ENCODE measurements around the gene FAM13A. TPM values are rescaled to one million over a fixed set of nuclear protein-coding genes. Genes with fewer than 3 reads are reported as not detected.

FAM13A gene
- total RNA-seq, 2 experiments from 2014 or later, result 9.6 to 10.2 TPM

DNA sequence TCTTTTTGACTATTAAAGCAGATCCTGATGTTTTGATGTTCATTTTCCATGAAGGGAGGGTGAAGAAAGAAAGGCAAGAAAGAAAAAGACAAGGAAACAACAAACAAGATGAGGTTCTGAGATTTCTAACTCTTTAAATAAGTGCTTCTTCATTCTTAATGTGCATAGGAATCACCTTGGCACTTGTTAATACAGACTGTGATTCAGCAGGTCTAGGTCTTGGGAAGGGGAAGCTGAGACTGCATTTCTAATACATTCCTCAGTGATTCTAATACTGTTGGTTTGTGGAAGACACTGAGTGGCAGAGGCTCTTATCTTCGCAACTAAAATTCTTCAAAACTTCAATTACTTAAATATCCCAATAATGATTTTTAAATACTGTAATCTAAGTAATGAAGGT lies 264.2 kb downstream of the FAM13A start:
- H3K4me3 ChIP-seq (ENCODE audit: low read length), result no peak overlapping the region
- H3K4me3 Mint-ChIP-seq, result no peak overlapping the region
- peaks cover 2% of the 10 kb centered on the region for H3K36me3 Mint-ChIP-seq (ENCODE audit: low read depth)
- H3K4me1 Mint-ChIP-seq (ENCODE audit: low read depth), result no peaks in the 10 kb centered on the region
- no peaks in the 10 kb centered on the region for H3K4me1 ChIP-seq (ENCODE audit: insufficient read depth, low read length)
- CTCF ChIA-PET, result no interaction called here
- POLR2A ChIA-PET, result no interaction called here
- H3K27ac Mint-ChIP-seq, result no peak overlapping the region
- no peaks in the 10 kb centered on the region for H3K9me3 ChIP-seq (ENCODE audit: control insufficient read depth in 1 of 2, insufficient read depth in 1 of 2, low read length in 2 of 2)
- DNase-seq, result no peak
- no peaks in the 10 kb centered on the region for H3K27me3 ChIP-seq (ENCODE audit: control insufficient read depth in 1 of 2, insufficient read depth in 2 of 2, low read length in 2 of 2)
- intact Hi-C loops (cut with DNase I, micrococcal nuclease), result loop anchor here (10.0 kb wide), 2 partner anchors 258 to 268 kb away; partner anchors contain the start of gene PYURF (in 1 of the 2)
- no peaks in the 10 kb centered on the region for H3K27me3 Mint-ChIP-seq
- TF ChIP-seq, protein P1, sequence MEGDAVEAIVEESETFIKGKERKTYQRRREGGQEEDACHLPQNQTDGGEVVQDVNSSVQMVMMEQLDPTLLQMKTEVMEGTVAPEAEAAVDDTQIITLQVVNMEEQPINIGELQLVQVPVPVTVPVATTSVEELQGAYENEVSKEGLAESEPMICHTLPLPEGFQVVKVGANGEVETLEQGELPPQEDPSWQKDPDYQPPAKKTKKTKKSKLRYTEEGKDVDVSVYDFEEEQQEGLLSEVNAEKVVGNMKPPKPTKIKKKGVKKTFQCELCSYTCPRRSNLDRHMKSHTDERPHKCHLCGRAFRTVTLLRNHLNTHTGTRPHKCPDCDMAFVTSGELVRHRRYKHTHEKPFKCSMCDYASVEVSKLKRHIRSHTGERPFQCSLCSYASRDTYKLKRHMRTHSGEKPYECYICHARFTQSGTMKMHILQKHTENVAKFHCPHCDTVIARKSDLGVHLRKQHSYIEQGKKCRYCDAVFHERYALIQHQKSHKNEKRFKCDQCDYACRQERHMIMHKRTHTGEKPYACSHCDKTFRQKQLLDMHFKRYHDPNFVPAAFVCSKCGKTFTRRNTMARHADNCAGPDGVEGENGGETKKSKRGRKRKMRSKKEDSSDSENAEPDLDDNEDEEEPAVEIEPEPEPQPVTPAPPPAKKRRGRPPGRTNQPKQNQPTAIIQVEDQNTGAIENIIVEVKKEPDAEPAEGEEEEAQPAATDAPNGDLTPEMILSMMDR (IDR thresholded peaks at IDR 0.05), result no peak
- no peaks in the 10 kb centered on the region for H3K36me3 ChIP-seq (ENCODE audit: insufficient read depth, low read length)
- H3K27ac ChIP-seq (ENCODE audit: low read depth in 1 of 2, low read length in 2 of 2), result no peak overlapping the region
- no peak for ATAC-seq (ENCODE audit: poor library complexity)
- no peaks in the 10 kb centered on the region for H3K9me3 Mint-ChIP-seq

DNA sequence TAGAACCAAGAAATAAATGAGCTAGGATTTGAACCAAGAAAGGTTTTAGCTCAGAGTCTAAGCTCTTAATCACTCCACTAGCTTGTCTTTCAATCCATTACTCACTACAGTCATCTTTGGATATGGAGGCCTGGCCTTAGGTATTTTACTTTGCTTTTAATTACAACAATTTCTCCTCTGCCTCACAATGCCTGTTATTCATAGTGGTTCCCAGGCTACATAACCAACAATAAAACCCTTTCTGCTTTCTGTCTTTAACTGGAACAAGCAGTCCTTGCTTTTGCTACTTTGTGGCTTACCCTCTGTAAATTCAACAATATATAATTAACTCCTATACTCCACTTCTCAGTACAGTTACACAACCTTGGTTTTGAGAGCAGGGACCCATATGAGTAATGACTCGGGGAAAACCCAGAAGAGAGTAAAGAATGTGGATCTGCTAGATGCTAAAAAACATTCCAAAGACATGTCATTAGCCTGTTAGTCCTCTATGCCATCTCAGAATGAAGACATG lies 264.7 kb downstream of the FAM13A start:
- peak in 2 of 14 experiments; percentile 9 to 33 for DNase-seq
- Histone ChIP-seq H3K27me3 (ENCODE audit: control insufficient read depth in 1 of 2, insufficient read depth in 2 of 2, low read length in 2 of 2) (no peaks in the 10 kb centered on the region), H3K4me1 (ENCODE audit: insufficient read depth, low read length) (no peaks in the 10 kb centered on the region), H3K4me3 (ENCODE audit: low read length) (no peak overlapping the region), H3K27ac (ENCODE audit: low read depth in 1 of 2, low read length in 2 of 2) (no peak overlapping the region), H3K9me3 (ENCODE audit: control insufficient read depth in 1 of 2, insufficient read depth in 1 of 2, low read length in 2 of 2) (no peaks in the 10 kb centered on the region), H3K36me3 (ENCODE audit: insufficient read depth, low read length) (peaks cover under 1% of the 10 kb centered on the region)
- CTCF ChIA-PET, result no interaction called here
- Mint-ChIP-seq H3K4me1 (ENCODE audit: low read depth) (no peaks in the 10 kb centered on the region), H3K9me3 (no peaks in the 10 kb centered on the region), H3K4me3 (no peak overlapping the region), H3K27me3 (no peaks in the 10 kb centered on the region), H3K36me3 (ENCODE audit: low read depth) (peaks cover 5% of the 10 kb centered on the region), H3K27ac (no peak overlapping the region)
- POLR2A ChIA-PET, result no interaction called here
- TF ChIP-seq, protein P1 (IDR thresholded peaks at IDR 0.05), result no peak
- intact Hi-C loops (cut with DNase I, micrococcal nuclease), result loop anchor here (10.0 kb wide), 2 partner anchors 258 to 268 kb away; partner anchors contain the start of gene PYURF (in 1 of the 2)
- ATAC-seq (ENCODE audit: poor library complexity), result no peak

DNA sequence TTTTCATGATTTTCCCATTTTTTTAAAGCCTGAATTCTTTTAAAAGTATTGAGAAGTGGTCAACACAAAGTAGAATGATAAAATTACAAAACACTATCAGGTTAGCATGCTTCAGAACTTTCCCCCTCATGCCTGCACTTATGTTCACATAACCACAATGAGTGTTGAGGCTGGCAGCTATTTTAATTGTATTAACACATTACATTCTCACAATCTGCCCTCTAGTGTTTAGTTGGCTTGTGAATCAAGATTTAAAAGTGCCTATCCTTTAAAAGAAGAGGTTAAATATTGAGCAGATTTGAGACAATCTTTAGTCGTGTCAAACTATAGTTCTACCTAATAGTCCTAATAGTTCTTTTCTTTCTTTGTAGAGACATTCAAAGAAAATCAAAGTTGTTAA lies 265.7 kb downstream of the FAM13A start:
- H3K4me3 Mint-ChIP-seq, result no peak overlapping the region
- Histone ChIP-seq H3K27me3 (ENCODE audit: control insufficient read depth in 1 of 2, insufficient read depth in 2 of 2, low read length in 2 of 2) (no peaks in the 10 kb centered on the region), H3K4me1 (ENCODE audit: insufficient read depth, low read length) (no peaks in the 10 kb centered on the region), H3K9me3 (ENCODE audit: control insufficient read depth in 1 of 2, insufficient read depth in 1 of 2, low read length in 2 of 2) (no peaks in the 10 kb centered on the region), H3K4me3 (ENCODE audit: low read length) (no peak overlapping the region), H3K27ac (ENCODE audit: low read depth in 1 of 2, low read length in 2 of 2) (no peak overlapping the region), H3K36me3 (ENCODE audit: insufficient read depth, low read length) (peaks cover 8% of the 10 kb centered on the region)
- H3K4me1 Mint-ChIP-seq (ENCODE audit: low read depth), result no peaks in the 10 kb centered on the region
- no peak overlapping the region for H3K27ac Mint-ChIP-seq
- TF ChIP-seq, protein P1 (IDR thresholded peaks at IDR 0.05), result no peak
- no peak for ATAC-seq (ENCODE audit: poor library complexity)
- ChIA-PET CTCF (interaction anchor here (1.4 kb wide), 1 partner anchor 28 kb away, joined by 4 read pairs; no protein-coding TSS in a partner anchor), POLR2A (no interaction called here)
- peaks cover 5% of the 10 kb centered on the region for H3K36me3 Mint-ChIP-seq (ENCODE audit: low read depth)
- no peaks in the 10 kb centered on the region for H3K27me3 Mint-ChIP-seq
- peak in 1 of 14 experiments; percentile 5 for DNase-seq
- intact Hi-C loops (cut with DNase I, micrococcal nuclease), result loop anchor here (10.0 kb wide), 2 partner anchors 256 to 266 kb away; partner anchors contain the start of gene PYURF (in 1 of the 2)
- no peaks in the 10 kb centered on the region for H3K9me3 Mint-ChIP-seq
